GM12878 (cell line): ENCODE results near the gene ACVR1C. TPM values are rescaled to one million over a fixed set of nuclear protein-coding genes. Genes with fewer than 3 reads are reported as not detected.

Source experiments
- ATAC-seq: fragments of 200-7000 bp; cut with Tn5 transposase; 3 replicates; pipeline ENCODE4 v1.9.1; 2020; ENCODE audit warnings: mild to moderate bottlenecking, moderate library complexity
- BruUV-seq: library from RNA; stranded (reverse); fragments of 400-500 nt; replicated peaks from 2 replicates; lab custom pipeline; 2021; lab: Mats Ljungman, UMichigan
- CTCF ChIA-PET: fragments of 300-600 bp; sonication (Branson Sonifier 250); formaldehyde crosslinking; extraction: SDS; loops from one replicate; lab custom pipeline; 2021; ENCODE audit warnings: inconsistent platforms; lab: Yijun Ruan, JAX
- POLR2A ChIA-PET: fragments of 350-600 bp; formaldehyde crosslinking; extraction: SDS; loops from one replicate; lab custom pipeline; 2021; ENCODE audit warnings: inconsistent platforms; lab: Charles Lee
- RAD21 ChIA-PET: fragments of 300-600 bp; sonication (Branson Sonifier 250); formaldehyde crosslinking; loops from one replicate; lab custom pipeline; 2023; ENCODE audit warnings: antibody characterized with exemption; ENCODE audit not compliant: unreplicated experiment; lab: Charles Lee
- SMC1A ChIA-PET: fragments of 300-600 bp; sonication (Branson Sonifier 250); formaldehyde crosslinking; loops from one replicate; lab custom pipeline; 2023; ENCODE audit not compliant: unreplicated experiment, uncharacterized antibody; lab: Charles Lee
- DNase-seq: peaks from one replicate; pipeline ENCODE4 v3.0.0-alpha.2; 2011; ENCODE audit warnings: low read depth, low spot score
- FAIRE-seq: peaks from 3 replicates; lab custom pipeline; 2011; peaks lifted over from hg19 to GRCh38; lab: Jason Lieb, UNC
- H2AFZ ChIP-seq: 2 replicates; pipeline ENCODE4 v1.6.0; 2011; ENCODE audit warnings: low read depth, low read length, control low read depth; ENCODE audit not compliant: control insufficient read depth
- H3K27ac ChIP-seq: 2 replicates; pipeline ENCODE4 v1.5.1; 2011; ENCODE audit warnings: control low read depth; ENCODE audit not compliant: control insufficient read depth, insufficient read depth
- H3K27me3 ChIP-seq, 2 experiments: replicated peaks in 1 of 2; 2 replicates each; pipeline versions ENCODE4 v1.6.0 to v1.6.1; 2011; ENCODE audit warnings: low read length in 1 of 2; ENCODE audit not compliant: control insufficient read depth in 2 of 2, insufficient read depth in 2 of 2
- H3K36me3 ChIP-seq, 2 experiments: 2 replicates each; pipeline ENCODE4 v1.5.1; 2011; ENCODE audit warnings: low read length in 1 of 2; ENCODE audit not compliant: control insufficient read depth in 2 of 2, insufficient read depth in 2 of 2
- H3K4me1 ChIP-seq: 2 replicates; pipeline ENCODE4 v1.6.1; 2011; ENCODE audit warnings: mild to moderate bottlenecking, low read length, moderate library complexity, mixed read lengths; ENCODE audit not compliant: control insufficient read depth, insufficient read depth
- H3K4me2 ChIP-seq: 2 replicates; pipeline ENCODE4 v1.6.0; 2011; ENCODE audit warnings: control low read depth; ENCODE audit not compliant: control insufficient read depth, insufficient read depth
- H3K4me3 ChIP-seq: fragments of 200-600 bp; sonication (generic); 2 replicates; pipeline ENCODE4 v1.5.1; 2016
- H3K79me2 ChIP-seq: 2 replicates; pipeline ENCODE4 v1.6.0; 2011; ENCODE audit warnings: low read length; ENCODE audit not compliant: control insufficient read depth, insufficient read depth
- H3K9ac ChIP-seq: 2 replicates; pipeline ENCODE4 v1.8.0; 2011; ENCODE audit warnings: low read length, control low read depth, mixed read lengths; ENCODE audit not compliant: control insufficient read depth, insufficient read depth
- H3K9me3 ChIP-seq: replicated peaks from 3 replicates; pipeline ENCODE4 v1.5.1; 2011; ENCODE audit warnings: mild to moderate bottlenecking, low read length; ENCODE audit not compliant: control insufficient read depth, insufficient read depth
- H4K20me1 ChIP-seq: 2 replicates; pipeline ENCODE4 v1.6.0; 2011; ENCODE audit not compliant: control insufficient read depth, insufficient read depth
- CREB1 ChIP-seq: IDR thresholded peaks from 2 replicates; pipeline ENCODE4 v1.6.1; 2012; ENCODE audit warnings: low read depth, mild to moderate bottlenecking, inconsistent platforms
- EGR1 ChIP-seq, 2 experiments: IDR thresholded peaks; 1 replicate in 1 of 2; 2 replicates in 1 of 2; pipeline ENCODE4 v1.6.1; 2011 to 2012; ENCODE audit warnings: low read depth in 2 of 2, low read length in 2 of 2, borderline replicate concordance in 1 of 2, mild to moderate bottlenecking in 1 of 2, moderate library complexity in 1 of 2
- ELK1 ChIP-seq: IDR thresholded peaks from 2 replicates; pipeline ENCODE4 v1.6.1; 2012; ENCODE audit warnings: low read depth, low read length, improper control_type of control experiment
- EP300 ChIP-seq, 2 experiments: fragments of 150-350 bp in 1 of 2; IDR thresholded peaks; 2 replicates each; pipeline ENCODE4 v1.6.1; 2011 to 2012; ENCODE audit warnings: low read depth in 2 of 2, low read length in 2 of 2, borderline replicate concordance in 1 of 2, improper control_type of control experiment in 1 of 2, inconsistent platforms in 1 of 2; ENCODE audit not compliant: control insufficient read depth in 1 of 2
- ETV6 ChIP-seq, 2 experiments: fragments of 450-650 bp in 1 of 2; IDR thresholded peaks in 1 of 2; conservative IDR thresholded peaks in 1 of 2; 2 replicates each; pipeline ENCODE4 v1.6.1; 2014; ENCODE audit warnings: antibody characterized with exemption in 1 of 2, borderline replicate concordance in 1 of 2, low read depth in 1 of 2, mild to moderate bottlenecking in 1 of 2, moderate library complexity in 1 of 2
- FOS ChIP-seq: IDR thresholded peaks from 3 replicates; pipeline ENCODE4 v1.6.1; 2011; ENCODE audit warnings: borderline replicate concordance; ENCODE audit not compliant: insufficient read length; ENCODE audit errors: extremely low read depth
- HDGF ChIP-seq: fragments of 450-650 bp; IDR thresholded peaks from 2 replicates; pipeline ENCODE4 v1.6.1; 2016; ENCODE audit warnings: antibody characterized with exemption
- NR2C1 ChIP-seq: fragments of 450-650 bp; IDR thresholded peaks from 2 replicates; pipeline ENCODE4 v1.6.1; 2017; ENCODE audit warnings: antibody characterized with exemption, mild to moderate bottlenecking, moderate library complexity
- NR2C2 ChIP-seq: IDR thresholded peaks from 2 replicates; pipeline ENCODE4 v1.6.1; 2011; ENCODE audit warnings: borderline replicate concordance, low read depth; ENCODE audit not compliant: control insufficient read depth, insufficient read length
- PML ChIP-seq: IDR thresholded peaks from 2 replicates; pipeline ENCODE4 v1.6.1; 2012; ENCODE audit warnings: low read length, inconsistent platforms
- SIX5 ChIP-seq: IDR thresholded peaks from 2 replicates; pipeline ENCODE4 v1.6.1; 2011; ENCODE audit warnings: mild to moderate bottlenecking, low read depth, low read length, moderate library complexity; ENCODE audit not compliant: severe bottlenecking
- YBX1 ChIP-seq: fragments of 450-650 bp; IDR thresholded peaks from 2 replicates; pipeline ENCODE4 v1.6.1; 2016; ENCODE audit warnings: antibody characterized with exemption
- WGBS: methylation state at CpG from one replicate; pipeline ENCODE4 v1.1.6; 2016; ENCODE audit warnings: low lambda C conversion rate; ENCODE audit not compliant: insufficient replicate concordance, insufficient coverage; ENCODE audit errors: missing lambda C conversion rate; 5-methylcytosine and 5-hydroxymethylcytosine counted together
- in situ Hi-C: fragments of 300-500 bp; cut with MboI; formaldehyde crosslinking; loops from 9 replicates; pipeline ENCODE4 v1.14.3; 2018; ENCODE audit warnings: mixed read lengths
- intact Hi-C: fragments of 100-400 bp; cut with micrococcal nuclease; formaldehyde crosslinking; loops from one replicate; pipeline ENCODE4 v1.14.2; 2022; ENCODE audit not compliant: unreplicated experiment
- polyA plus RNA-seq, 11 experiments: library from polyadenylated mRNA; depleted of rRNA in 4 of 11; unstranded in 6 of 11; stranded (reverse) in 5 of 11; fragments of >200 nt; fragmentation: Nextera tagmentation in 4 of 11; fragmentation: Illumina TruSeq in 1 of 11; extraction: Ambion mirVana in 4 of 11; extraction: Trizol in 1 of 11; gene quantifications; 1 replicate in 1 of 11; 2 replicates in 10 of 11; pipeline versions ENCODE4 v1.2.1 to v1.2.3, GENCODE V29; 2011 to 2016; ENCODE audit warnings: inconsistent platforms in 2 of 11, missing spikeins in 2 of 11, low read depth in 1 of 11
- total RNA-seq, 4 experiments: library from RNA; depleted of rRNA in 3 of 4; stranded (reverse); fragments of >200 nt in 3 of 4; fragmentation: Illumina TruSeq in 1 of 4; extraction: Trizol in 1 of 4; gene quantifications; 2 replicates each; pipeline versions ENCODE4 v1.2.1 to v1.2.3, GENCODE V29; 2013 to 2021

Gene ACVR1C
- total and polyA plus RNA-seq, 10 of the 15 experiments (the other 5 are each of a cell fraction or from before 2014, with no cell fraction given), result not detected

GRCh38 chr2:157661776-157662175 is 33.1 kb upstream of the ACVR1C start:
- no peak for TF ChIP-seq NR2C2
- TF ChIP-seq ETV6 (conservative IDR thresholded peaks at IDR 0.05 in 1 of 2, IDR thresholded peaks at IDR 0.05 in 1 of 2; ENCODE audit: borderline replicate concordance in 1 of 2, low read depth in 1 of 2), result no peak
- no peak for TF ChIP-seq CREB1
- TF ChIP-seq YBX1, result no peak
- TF ChIP-seq HDGF, result no peak
- TF ChIP-seq SIX5, result no peak
- TF ChIP-seq NR2C1, result no peak
- no peak for TF ChIP-seq PML
- no peak for TF ChIP-seq ELK1
- TF ChIP-seq FOS, result no peak
- TF ChIP-seq EP300 (IDR thresholded peaks at IDR 0.05; ENCODE audit: borderline replicate concordance in 1 of 2, control insufficient read depth in 1 of 2, low read depth in 2 of 2, low read length in 2 of 2), result no peak
- no peak for TF ChIP-seq EGR1 (IDR thresholded peaks at IDR 0.05; ENCODE audit: borderline replicate concordance in 1 of 2, low read depth in 2 of 2, low read length in 2 of 2)
- Histone ChIP-seq H3K4me3 (no peak overlapping the region), H3K4me1 (no peaks in the 10 kb centered on the region), H3K36me3 (no peaks in the 10 kb centered on the region), H3K27ac (no peak overlapping the region), H3K9ac (no peak overlapping the region), H3K27me3 (peaks cover 0 to 1% of the 10 kb centered on the region in 2 experiments; a peak in 1 of 4 replicates), H4K20me1 (no peaks in the 10 kb centered on the region), H3K9me3 (no peaks in the 10 kb centered on the region), H3K4me2 (no peak overlapping the region), H2AFZ (no peak overlapping the region), H3K79me2 (no peaks in the 10 kb centered on the region)
- no peak for DNase-seq
- no peak for ATAC-seq
- ChIA-PET CTCF (no interaction called here), RAD21 (no interaction called here), SMC1A (no interaction called here), POLR2A (no interaction called here)
- no peak for FAIRE-seq
- BruUV-seq, result no TSS peak
- intact Hi-C loops (no loop called here), in situ Hi-C loops (no loop called here)
- 44% methylated on average over 4 of the region's 4 CpGs for WGBS
